Osteocyte (in vitro differentiated cells): Measurements from ENCODE around the gene FBN3. TPM values are rescaled to one million over a fixed set of nuclear protein-coding genes. Genes with fewer than 3 reads are reported as not detected.
"Not testable (repeated sequence)": the region's sequence is repeated elsewhere in the genome, so short reads cannot be mapped to it uniquely, and the experiment has no call there.

Experiments used
- DNase-seq: peaks from one replicate; pipeline ENCODE4 v3.0.0; 2021; ENCODE audit warnings: mixed read lengths; ENCODE audit not compliant: unreplicated experiment; ENCODE audit errors: extremely low spot score
- H3K27ac Mint-ChIP-seq: one replicate; pipeline ENCODE4 v1.8.0; 2021; ENCODE audit warnings: mild to moderate bottlenecking, mixed read lengths; ENCODE audit not compliant: unreplicated experiment
- H3K27me3 Mint-ChIP-seq: one replicate; pipeline ENCODE4 v1.8.0; 2021; ENCODE audit warnings: mixed read lengths; ENCODE audit not compliant: unreplicated experiment
- H3K36me3 Mint-ChIP-seq: one replicate; pipeline ENCODE4 v1.8.0; 2021; ENCODE audit warnings: mixed read lengths; ENCODE audit not compliant: unreplicated experiment
- H3K4me1 Mint-ChIP-seq: one replicate; pipeline ENCODE4 v1.8.0; 2021; ENCODE audit warnings: mixed read lengths; ENCODE audit not compliant: unreplicated experiment
- H3K4me3 Mint-ChIP-seq: one replicate; pipeline ENCODE4 v1.8.0; 2021; ENCODE audit warnings: mild to moderate bottlenecking, moderate library complexity, mixed read lengths; ENCODE audit not compliant: unreplicated experiment
- H3K9me3 Mint-ChIP-seq: one replicate; pipeline ENCODE4 v1.8.0; 2021; ENCODE audit warnings: mixed read lengths; ENCODE audit not compliant: unreplicated experiment
- CTCF ChIP-seq: fragments of 200-600 bp; sonication (generic); IDR thresholded peaks from 2 replicates; pipeline ENCODE4 v1.5.0; 2021; ENCODE audit warnings: antibody characterized with exemption, mild to moderate bottlenecking, moderate library complexity
- total RNA-seq: library from RNA; stranded (reverse); gene quantifications from 2 replicates; pipeline ENCODE4 v1.2.1, GENCODE V29; 2021

The FBN3 gene
- total RNA-seq, 1 donor from 2014 or later, result 0.19 TPM

DNA sequence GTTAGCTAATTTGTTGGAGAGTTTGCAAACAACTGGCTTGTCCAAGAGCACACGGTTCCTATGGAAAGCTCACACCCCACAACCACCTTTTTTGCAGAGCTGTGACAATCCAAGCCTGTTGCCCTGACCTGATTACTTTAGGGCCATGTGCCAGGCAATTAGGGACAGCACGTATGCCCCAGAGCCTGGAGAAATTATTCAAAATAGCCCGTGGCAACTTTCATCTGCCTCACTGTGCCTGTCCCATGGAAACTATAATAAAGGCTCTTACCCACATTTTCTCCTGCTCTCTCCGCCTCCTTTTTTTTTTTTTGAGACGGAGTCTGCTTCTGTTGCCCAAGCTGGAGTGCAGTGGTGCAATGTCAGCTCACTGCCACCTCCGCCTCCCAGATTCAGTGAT is 18.6 kb upstream of the FBN3 start:
- no peaks in the 10 kb centered on the region for H3K36me3 Mint-ChIP-seq
- no peaks in the 10 kb centered on the region for H3K4me1 Mint-ChIP-seq
- H3K27me3 Mint-ChIP-seq, result peaks cover 2% of the 10 kb centered on the region
- no peaks in the 10 kb centered on the region for H3K9me3 Mint-ChIP-seq
- H3K4me3 Mint-ChIP-seq, result no peak overlapping the region
- TF ChIP-seq CTCF, result no peak
- no peak for DNase-seq
- no peak overlapping the region for H3K27ac Mint-ChIP-seq

GRCh38 chr19:8163759-8164158 is 14.4 kb upstream of the FBN3 start:
- Mint-ChIP-seq H3K27ac (no peak overlapping the region), H3K36me3 (no peaks in the 10 kb centered on the region), H3K4me3 (no peak overlapping the region), H3K9me3 (no peaks in the 10 kb centered on the region), H3K27me3 (peaks cover 2% of the 10 kb centered on the region), H3K4me1 (no peaks in the 10 kb centered on the region)
- DNase-seq, result no peak
- TF ChIP-seq CTCF, result no peak

- DNase-seq, result no peak
- Mint-ChIP-seq H3K4me1 (no peaks in the 10 kb centered on the region), H3K4me3 (no peak overlapping the region), H3K36me3 (no peaks in the 10 kb centered on the region), H3K27me3 (peaks cover 8% of the 10 kb centered on the region), H3K9me3 (no peaks in the 10 kb centered on the region), H3K27ac (no peak overlapping the region)
- TF ChIP-seq CTCF, result no peak
These were observed 11.8 kb upstream of the FBN3 start for GRCh38 chr19:8161135-8161646.

DNA sequence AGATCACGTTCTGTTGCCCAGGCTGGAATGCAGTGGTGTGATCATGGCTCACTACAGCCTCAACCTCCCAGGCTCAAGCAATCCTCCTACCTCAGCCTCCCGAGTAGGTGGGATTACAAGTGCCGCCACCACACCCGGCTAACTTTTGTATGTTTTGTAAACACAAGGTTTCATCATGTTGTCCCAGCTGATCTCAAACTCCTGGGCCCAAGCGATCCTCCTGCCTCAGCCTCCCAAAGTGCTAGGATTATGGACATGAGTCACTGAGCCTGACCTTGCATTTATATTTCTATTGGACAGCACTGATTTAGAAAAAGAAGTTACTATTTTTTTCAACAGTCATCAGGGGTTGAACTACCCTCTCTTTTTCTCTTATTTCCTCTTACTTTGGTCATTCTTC is 9.9 kb upstream of the FBN3 start:
- H3K36me3 Mint-ChIP-seq, H3K27ac Mint-ChIP-seq, H3K4me3 Mint-ChIP-seq, H3K9me3 Mint-ChIP-seq, DNase-seq, H3K4me1 Mint-ChIP-seq: not testable (repeated sequence)
- peaks cover 13% of the 10 kb centered on the region for H3K27me3 Mint-ChIP-seq

DNA sequence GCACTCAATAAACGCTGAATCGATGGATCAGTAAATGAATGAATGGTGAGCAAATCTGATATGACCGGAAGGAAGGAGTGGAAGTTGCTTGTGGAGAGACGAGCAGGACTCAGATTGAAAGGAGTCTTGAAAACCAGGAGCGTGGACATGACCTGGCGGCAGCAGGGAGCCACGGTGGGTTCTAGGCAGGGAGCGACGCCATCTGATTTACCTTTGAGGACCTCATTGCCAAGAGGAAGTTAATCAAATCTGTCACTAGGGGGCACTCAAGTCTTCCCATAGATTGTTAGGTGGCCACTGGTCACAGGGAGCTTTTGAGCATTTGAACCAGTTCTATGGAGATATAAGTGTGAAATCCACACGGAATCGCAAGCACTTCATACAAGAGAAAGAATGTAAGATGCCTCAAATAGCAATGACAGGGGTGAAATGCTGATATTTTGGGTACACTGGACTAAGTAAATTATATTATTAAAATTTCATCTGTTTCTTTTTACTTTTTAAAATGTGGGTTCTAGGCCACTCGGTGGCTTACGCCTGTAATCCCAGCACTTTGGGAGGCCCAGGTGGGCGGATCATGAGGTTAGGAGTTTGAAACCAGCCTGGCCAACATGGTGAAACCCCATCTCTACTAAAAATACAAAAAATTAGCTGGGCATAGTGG is 9.2 kb upstream of the FBN3 start:
- no peak for DNase-seq
- Mint-ChIP-seq H3K4me1 (peaks cover 9% of the 10 kb centered on the region), H3K9me3 (no peaks in the 10 kb centered on the region), H3K4me3 (no peak overlapping the region), H3K27me3 (peaks cover 13% of the 10 kb centered on the region), H3K36me3 (no peaks in the 10 kb centered on the region), H3K27ac (no peak overlapping the region)
- TF ChIP-seq CTCF, result peak; percentile 74
